CD4-positive, alpha-beta T cell (primary cell): ENCODE data around the gene HOXA9. TPM values are rescaled to one million over a fixed set of nuclear protein-coding genes. Genes with fewer than 3 reads are reported as not detected.

Source experiments
- ATAC-seq: fragments of 200-7000 bp; cut with Tn5 transposase; one replicate; pipeline ENCODE4 v1.10.0; 2022; ENCODE audit warnings: mild to moderate bottlenecking; ENCODE audit not compliant: poor library complexity
- CTCF ChIA-PET: fragments of 350-600 bp; sonication (Branson Sonifier 250); formaldehyde crosslinking; loops from one replicate; lab custom pipeline; 2021; ENCODE audit warnings: antibody characterized with exemption, inconsistent platforms; lab: Charles Lee
- POLR2A ChIA-PET: fragments of 350-600 bp; sonication (Branson Sonifier 250); formaldehyde crosslinking; loops from one replicate; lab custom pipeline; 2021; ENCODE audit warnings: antibody characterized with exemption, inconsistent platforms; lab: Charles Lee
- DNase-seq, 14 experiments: peaks; one replicate each; pipeline ENCODE4 v3.0.0-alpha.2; 2013 to 2020; ENCODE audit warnings: mixed read lengths in 2 of 14
- H3K27ac ChIP-seq, 2 donors: one replicate each; pipeline versions ENCODE4 v1.5.1 to v1.7.0; 2013; ENCODE audit warnings: low read length in 2 of 2, low read depth in 1 of 2, mild to moderate bottlenecking in 1 of 2
- H3K27me3 ChIP-seq, 2 experiments: 1 replicate in 1 of 2; 2 replicates in 1 of 2; pipeline versions ENCODE4 v1.6.1 to v1.7.0; 2013; ENCODE audit warnings: low read length in 2 of 2, control low read depth in 1 of 2, mild to moderate bottlenecking in 1 of 2, moderate library complexity in 1 of 2; ENCODE audit not compliant: insufficient read depth in 2 of 2, control insufficient read depth in 1 of 2
- H3K36me3 ChIP-seq: one replicate; pipeline ENCODE4 v1.6.1; 2013; ENCODE audit warnings: low read length, control low read depth; ENCODE audit not compliant: insufficient read depth
- H3K4me1 ChIP-seq: one replicate; pipeline ENCODE4 v1.6.1; 2013; ENCODE audit warnings: low read length, control low read depth; ENCODE audit not compliant: insufficient read depth
- H3K4me3 ChIP-seq: one replicate; pipeline ENCODE4 v1.5.1; 2013; ENCODE audit warnings: mild to moderate bottlenecking, low read length, moderate library complexity
- H3K9me3 ChIP-seq, 2 experiments: 1 replicate in 1 of 2; 2 replicates in 1 of 2; pipeline versions ENCODE4 v1.6.1 to v1.7.0; 2013; ENCODE audit warnings: low read length in 2 of 2, mild to moderate bottlenecking in 2 of 2, control low read depth in 1 of 2, moderate library complexity in 1 of 2; ENCODE audit not compliant: control insufficient read depth in 1 of 2, insufficient read depth in 1 of 2
- H3K27ac Mint-ChIP-seq: one replicate; pipeline ENCODE4 v1.8.0; 2020; ENCODE audit warnings: mixed read lengths
- H3K27me3 Mint-ChIP-seq: one replicate; pipeline ENCODE4 v1.8.0; 2021; ENCODE audit warnings: mixed read lengths
- H3K36me3 Mint-ChIP-seq: one replicate; pipeline ENCODE4 v1.8.0; 2021; ENCODE audit warnings: low read depth, mixed read lengths
- H3K4me1 Mint-ChIP-seq: one replicate; pipeline ENCODE4 v1.8.0; 2021; ENCODE audit warnings: low read depth, mixed read lengths
- H3K4me3 Mint-ChIP-seq: one replicate; pipeline ENCODE4 v1.8.0; 2020; ENCODE audit warnings: mild to moderate bottlenecking, mixed read lengths
- H3K9me3 Mint-ChIP-seq: one replicate; pipeline ENCODE4 v1.8.0; 2020; ENCODE audit warnings: mixed read lengths
- intact Hi-C, 2 experiments: fragments of 100-400 bp; cut with DNase I in 1 of 2; cut with micrococcal nuclease in 1 of 2; formaldehyde crosslinking; loops; one replicate each; pipeline versions ENCODE4 v1.15.1 to v1.9.0; 2023 to 2025; cut with DNase I, micrococcal nuclease
- total RNA-seq, 174 experiments: library from RNA in 2 of 174; stranded (reverse) in 2 of 174; gene quantifications; one replicate each; pipeline ENCODE4 v1.2.3 and lab custom pipeline; 2021 to 2026
- TF ChIP-seq, protein P1 (sequence below): fragments of 200-600 bp; IDR thresholded peaks from one replicate; pipeline ENCODE4 v1.8.0; 2022; ENCODE audit warnings: antibody characterized with exemption, mild to moderate bottlenecking

The HOXA9 gene
- total RNA-seq, 2 experiments from 2014 or later: not detected

DNA sequence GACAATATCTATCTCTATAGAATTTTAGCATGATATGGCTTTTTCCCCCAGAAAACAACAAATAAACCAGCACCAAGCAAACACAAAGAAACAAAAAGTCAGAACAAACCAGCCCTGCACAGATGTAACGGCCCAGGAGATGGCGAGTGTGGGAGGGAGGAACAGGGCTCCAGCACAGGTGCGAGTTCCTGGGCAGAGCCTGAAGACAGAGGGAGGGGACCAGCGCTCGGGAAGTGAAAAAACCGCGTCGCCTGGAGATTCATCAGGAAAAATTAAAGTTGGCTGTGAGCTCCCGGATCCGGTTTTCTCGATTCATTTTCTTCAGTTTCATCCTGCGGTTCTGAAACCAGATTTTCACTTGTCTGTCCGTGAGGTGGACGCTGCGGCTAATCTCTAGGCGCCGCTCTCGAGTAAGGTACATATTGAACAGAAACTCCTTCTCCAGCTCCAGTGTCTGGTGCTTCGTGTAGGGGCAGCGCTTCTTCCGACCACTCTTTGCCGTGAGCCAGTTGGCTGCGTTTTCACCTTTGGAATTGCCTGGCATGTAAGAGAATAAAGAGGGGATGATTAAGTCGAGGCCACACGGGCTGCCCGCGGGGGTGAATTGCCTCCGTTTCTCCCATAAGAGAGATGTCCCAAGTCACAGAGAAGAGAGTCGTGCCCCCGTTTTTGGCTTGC is 6.4 kb upstream of the HOXA9 start:
- H3K4me3 Mint-ChIP-seq: peak overlapping the region; percentile 74
- CTCF ChIA-PET: interaction anchor here (1.7 to 2.9 kb wide), 5 partner anchors 8 to 25 kb away, joined by 3 to 10 read pairs (median 6); partner anchors contain the start of gene HOXA7
- H3K4me1 ChIP-seq: peaks cover 64% of the 10 kb centered on the region

DNA sequence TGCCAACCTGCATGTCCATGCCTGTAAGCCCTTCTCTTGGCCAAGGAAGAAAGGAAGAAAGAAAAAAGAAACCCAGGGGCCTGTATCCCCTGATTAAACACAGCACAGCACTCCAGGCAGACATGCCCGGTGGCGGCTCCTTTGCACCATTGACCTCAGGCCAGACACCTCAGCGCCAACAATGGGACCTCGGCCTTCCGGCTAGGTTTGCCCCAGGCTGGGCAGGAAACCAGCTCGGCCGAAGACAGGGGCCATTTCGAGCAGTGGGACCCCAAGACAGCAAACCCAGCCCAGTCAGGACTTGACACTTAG is 5.9 kb upstream of the HOXA9 start:
- ChIA-PET POLR2A (interaction anchor here (2.1 to 2.5 kb wide), 2 partner anchors 10 to 12 kb away, joined by 6 to 14 read pairs; no protein-coding TSS in a partner anchor), CTCF (interaction anchor here (1.7 to 2.9 kb wide), 5 partner anchors 9 to 25 kb away, joined by 3 to 10 read pairs (median 6); partner anchors contain the start of gene HOXA7)
- intact Hi-C loops: loop anchor here (2.0 kb wide), 2 partner anchors 14 to 1314 kb away; partner anchors contain the start of gene HOXA11 (in 1 of the 2)
- H3K4me3 ChIP-seq: no peak overlapping the region
- ATAC-seq (no peak), DNase-seq (peak in 1 of 14 experiments; percentile 32)
- TF ChIP-seq, protein P1, sequence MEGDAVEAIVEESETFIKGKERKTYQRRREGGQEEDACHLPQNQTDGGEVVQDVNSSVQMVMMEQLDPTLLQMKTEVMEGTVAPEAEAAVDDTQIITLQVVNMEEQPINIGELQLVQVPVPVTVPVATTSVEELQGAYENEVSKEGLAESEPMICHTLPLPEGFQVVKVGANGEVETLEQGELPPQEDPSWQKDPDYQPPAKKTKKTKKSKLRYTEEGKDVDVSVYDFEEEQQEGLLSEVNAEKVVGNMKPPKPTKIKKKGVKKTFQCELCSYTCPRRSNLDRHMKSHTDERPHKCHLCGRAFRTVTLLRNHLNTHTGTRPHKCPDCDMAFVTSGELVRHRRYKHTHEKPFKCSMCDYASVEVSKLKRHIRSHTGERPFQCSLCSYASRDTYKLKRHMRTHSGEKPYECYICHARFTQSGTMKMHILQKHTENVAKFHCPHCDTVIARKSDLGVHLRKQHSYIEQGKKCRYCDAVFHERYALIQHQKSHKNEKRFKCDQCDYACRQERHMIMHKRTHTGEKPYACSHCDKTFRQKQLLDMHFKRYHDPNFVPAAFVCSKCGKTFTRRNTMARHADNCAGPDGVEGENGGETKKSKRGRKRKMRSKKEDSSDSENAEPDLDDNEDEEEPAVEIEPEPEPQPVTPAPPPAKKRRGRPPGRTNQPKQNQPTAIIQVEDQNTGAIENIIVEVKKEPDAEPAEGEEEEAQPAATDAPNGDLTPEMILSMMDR: no peak
- H3K9me3 ChIP-seq: peaks cover 5 to 71% of the 10 kb centered on the region in 2 experiments
- Mint-ChIP-seq H3K36me3 (no peaks in the 10 kb centered on the region), H3K27me3 (peaks cover 84% of the 10 kb centered on the region), H3K4me1 (peaks cover 54% of the 10 kb centered on the region), H3K4me3 (peak overlapping the region; percentile 74), H3K9me3 (no peaks in the 10 kb centered on the region), H3K27ac (peak overlapping the region; percentile 50)
- H3K27ac ChIP-seq: no peak overlapping the region
- peaks cover 69% of the 10 kb centered on the region for H3K4me1 ChIP-seq
- H3K27me3 ChIP-seq: peaks cover 85 to 100% of the 10 kb centered on the region in 2 experiments
- no peaks in the 10 kb centered on the region for H3K36me3 ChIP-seq

More for the DNA sequence above, 6.4 kb upstream of the HOXA9 start:
- intact Hi-C loops: loop anchor here (2.0 kb wide), 3 partner anchors 13 to 1315 kb away; partner anchors contain the start of gene HOXA11 (in 1 of the 2)
- Mint-ChIP-seq H3K9me3 (no peaks in the 10 kb centered on the region), H3K27me3 (peaks cover 84% of the 10 kb centered on the region), H3K36me3 (no peaks in the 10 kb centered on the region), H3K4me1 (peaks cover 51% of the 10 kb centered on the region), H3K27ac (peak overlapping the region; percentile 50)
- Histone ChIP-seq H3K36me3 (no peaks in the 10 kb centered on the region), H3K27ac (no peak overlapping the region), H3K9me3 (peaks cover 5 to 66% of the 10 kb centered on the region in 2 experiments), H3K4me3 (no peak overlapping the region), H3K27me3 (peaks cover 82 to 100% of the 10 kb centered on the region in 2 experiments)
- POLR2A ChIA-PET: interaction anchor here (0.6 to 2.5 kb wide), 5 partner anchors 10 to 19 kb away, joined by 3 to 14 read pairs (median 6); no protein-coding TSS in a partner anchor
- TF ChIP-seq, protein P1: no peak
- DNase-seq (peak in 2 of 14 experiments; percentile 32 to 36), ATAC-seq (no peak)

DNA sequence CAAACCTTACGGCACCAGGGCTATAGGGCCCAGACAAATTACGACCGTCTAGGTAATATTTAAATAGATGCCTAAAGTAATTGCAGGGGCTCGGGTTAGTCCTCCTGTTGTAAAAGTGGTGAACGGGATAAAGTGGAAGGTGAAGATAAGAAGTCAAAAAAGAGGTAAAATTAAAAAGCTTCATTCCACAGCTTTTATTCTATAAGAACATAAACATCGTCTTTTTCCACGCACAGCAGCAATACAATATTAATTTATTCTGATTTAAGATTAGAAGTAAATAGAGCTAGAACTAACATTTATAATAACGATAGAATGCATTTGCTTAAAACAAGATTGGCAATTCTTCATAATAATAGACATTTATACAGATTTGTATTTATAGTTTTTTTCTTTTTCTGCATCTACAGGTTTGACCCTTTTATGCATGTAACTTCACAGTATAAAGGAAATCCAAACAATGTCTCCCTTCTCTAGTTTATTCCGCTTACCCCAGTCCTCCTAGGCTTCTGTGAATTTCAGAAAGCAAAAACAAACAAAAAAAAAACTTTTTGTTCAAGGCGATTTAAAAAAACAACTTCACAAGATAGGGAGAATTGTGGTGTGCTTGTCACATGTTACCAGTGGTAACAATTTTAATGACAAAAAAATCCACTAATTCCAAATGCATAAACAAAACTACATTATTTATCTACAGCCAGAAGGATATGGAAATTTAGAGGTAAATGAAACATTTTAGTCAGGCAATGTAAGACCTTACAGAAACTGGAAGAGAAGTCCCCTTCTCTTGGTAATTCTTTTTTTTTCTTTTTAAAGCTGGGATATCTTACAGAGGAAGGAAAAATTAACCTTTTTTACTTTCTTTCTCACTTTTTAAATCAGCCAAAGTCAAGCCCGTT is 5.3 kb upstream of the HOXA9 start:
- H3K27ac Mint-ChIP-seq: no peak overlapping the region
- H3K27me3 ChIP-seq: peaks cover 87 to 100% of the 10 kb centered on the region in 2 experiments
- CTCF ChIA-PET: interaction anchor here (0.9 to 2.2 kb wide), 7 partner anchors 9 to 1278 kb away, joined by 3 to 6 read pairs (median 3); partner anchors contain the start of genes HOXA11 and HOXA7
- H3K9me3 Mint-ChIP-seq: no peaks in the 10 kb centered on the region
- no peaks in the 10 kb centered on the region for H3K36me3 ChIP-seq
- no peak for DNase-seq
- POLR2A ChIA-PET: interaction anchor here (0.7 to 2.1 kb wide), 5 partner anchors 9 to 82 kb away, joined by 3 to 6 read pairs (median 3); no protein-coding TSS in a partner anchor
- H3K4me1 ChIP-seq: peaks cover 75% of the 10 kb centered on the region
- H3K27me3 Mint-ChIP-seq: peaks cover 84% of the 10 kb centered on the region
- peaks cover 2% of the 10 kb centered on the region for H3K36me3 Mint-ChIP-seq
- peaks cover 58% of the 10 kb centered on the region for H3K4me1 Mint-ChIP-seq
- H3K4me3 Mint-ChIP-seq: peak overlapping the region; percentile 34
- H3K9me3 ChIP-seq: peaks cover 5 to 74% of the 10 kb centered on the region in 2 experiments
- intact Hi-C loops: loop anchor here (2.0 kb wide), 2 partner anchors 14 to 1314 kb away; partner anchors contain the start of gene HOXA11 (in 1 of the 2)
- no peak overlapping the region for H3K4me3 ChIP-seq
- ATAC-seq: no peak
- no peak overlapping the region for H3K27ac ChIP-seq
- TF ChIP-seq, protein P1: no peak
